Tongue (tissue), 2 donors: ENCODE results near the gene TMEM237. TPM values are rescaled to one million over a fixed set of nuclear protein-coding genes. Genes with fewer than 3 reads are reported as not detected.

Experiments
- small RNA-seq: library from RNA; depleted of rRNA; stranded (forward); fragments of <200 nt; gene quantifications from one replicate; pipeline ENCODE3, GENCODE V24; 2014; ENCODE audit warnings: low replicate concordance
- total RNA-seq: library from RNA; depleted of rRNA; stranded (reverse); fragments of >200 nt; gene quantifications from one replicate; pipeline ENCODE4 v1.2.3, GENCODE V29; 2014

The TMEM237 gene
- total RNA-seq, 1 donor from 2014 or later = 30.6 TPM

Small RNA genes lying within 50 kb of the gene (small RNA-seq; reads per million reads assigned to genes)
- gene RNU6-651P = not detected

Other genes starting within 250 kb of the TMEM237 start
- gene TRAK2, start 192.0 kb downstream of the TMEM237 start, total RNA-seq = 44.0 TPM
- 25.1 TPM for gene STRADB, start 191.8 kb downstream of the TMEM237 start, total RNA-seq
- 0.51 TPM for gene MPP4, start 55.1 kb upstream of the TMEM237 start, total RNA-seq
- gene ALS2, start 137.4 kb upstream of the TMEM237 start, total RNA-seq = 27.3 TPM
- 0.62 TPM for gene CDK15, start 163.0 kb upstream of the TMEM237 start, total RNA-seq